ENCODE results near the gene UBE2I. TPM values are rescaled to one million over a fixed set of nuclear protein-coding genes. Genes with fewer than 3 reads are reported as not detected.
"Not testable (repeated sequence)": the region's sequence is repeated elsewhere in the genome, so short reads cannot be mapped to it uniquely, and the experiment has no call there.

UBE2I gene
- total RNA-seq, 1 experiment from 2014 or later = 71.3 TPM

GRCh38 chr16:1291576-1291974 lies 17.9 kb upstream of the UBE2I start:
- POLR2A ChIA-PET (ENCODE audit: unreplicated experiment) = no interaction called here
- Histone ChIP-seq H3K9ac (ENCODE audit: low read length) (no peak overlapping the region), H4K20me1 (ENCODE audit: low read length) (no peaks in the 10 kb centered on the region), H3K9me2 (replicated peaks; ENCODE audit: low read length) (no peaks in the 10 kb centered on the region), H3K36me3 (ENCODE audit: low read depth, low read length) (no peaks in the 10 kb centered on the region), H3K9me3 (ENCODE audit: low read length) (no peaks in the 10 kb centered on the region), H3K4me2 (ENCODE audit: low read length) (no peak overlapping the region), H3F3A (ENCODE audit: low read length, unreplicated experiment) (no peaks in the 10 kb centered on the region), H3K27ac (ENCODE audit: low read length) (no peak overlapping the region), H3K27me3 (ENCODE audit: low read length) (no peaks in the 10 kb centered on the region), H3K4me3 (ENCODE audit: low read length) (no peak overlapping the region), H3K79me2 (ENCODE audit: low read length) (no peaks in the 10 kb centered on the region), H2AFZ (ENCODE audit: low read length) (no peak overlapping the region), H3K4me1 (ENCODE audit: insufficient read depth, low read length) (peaks cover under 1% of the 10 kb centered on the region; the same call in 1 of the 2 replicates)
- CTCF ChIA-PET = no interaction called here
- intact Hi-C loops (cut with micrococcal nuclease) = no loop called here
- ATAC-seq (no peak), DNase-seq (no peak)
- TF ChIP-seq EZH2phosphoT487 (IDR thresholded peaks at IDR 0.05; ENCODE audit: borderline replicate concordance, low read length) (no peak), EZH2 (IDR thresholded peaks at IDR 0.05; ENCODE audit: low read length, unreplicated experiment) (no peak)
- TF ChIP-seq, protein P1, sequence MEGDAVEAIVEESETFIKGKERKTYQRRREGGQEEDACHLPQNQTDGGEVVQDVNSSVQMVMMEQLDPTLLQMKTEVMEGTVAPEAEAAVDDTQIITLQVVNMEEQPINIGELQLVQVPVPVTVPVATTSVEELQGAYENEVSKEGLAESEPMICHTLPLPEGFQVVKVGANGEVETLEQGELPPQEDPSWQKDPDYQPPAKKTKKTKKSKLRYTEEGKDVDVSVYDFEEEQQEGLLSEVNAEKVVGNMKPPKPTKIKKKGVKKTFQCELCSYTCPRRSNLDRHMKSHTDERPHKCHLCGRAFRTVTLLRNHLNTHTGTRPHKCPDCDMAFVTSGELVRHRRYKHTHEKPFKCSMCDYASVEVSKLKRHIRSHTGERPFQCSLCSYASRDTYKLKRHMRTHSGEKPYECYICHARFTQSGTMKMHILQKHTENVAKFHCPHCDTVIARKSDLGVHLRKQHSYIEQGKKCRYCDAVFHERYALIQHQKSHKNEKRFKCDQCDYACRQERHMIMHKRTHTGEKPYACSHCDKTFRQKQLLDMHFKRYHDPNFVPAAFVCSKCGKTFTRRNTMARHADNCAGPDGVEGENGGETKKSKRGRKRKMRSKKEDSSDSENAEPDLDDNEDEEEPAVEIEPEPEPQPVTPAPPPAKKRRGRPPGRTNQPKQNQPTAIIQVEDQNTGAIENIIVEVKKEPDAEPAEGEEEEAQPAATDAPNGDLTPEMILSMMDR (conservative IDR thresholded peaks at IDR 0.05; ENCODE audit: low read depth, low read length) = no peak
- BruUV-seq (replicated peaks) = no TSS peak

GRCh38 chr16:1292208-1292607 lies 17.2 kb upstream of the UBE2I start:
- H3K9me2 ChIP-seq (replicated peaks; ENCODE audit: low read length); H3K79me2 ChIP-seq (ENCODE audit: low read length); H3K4me1 ChIP-seq (ENCODE audit: insufficient read depth, low read length); H2AFZ ChIP-seq (ENCODE audit: low read length); POLR2A ChIA-PET (ENCODE audit: unreplicated experiment); H3K4me3 ChIP-seq (ENCODE audit: low read length); H3K4me2 ChIP-seq (ENCODE audit: low read length); BruUV-seq (replicated peaks); H3F3A ChIP-seq (ENCODE audit: low read length, unreplicated experiment); intact Hi-C loops (cut with micrococcal nuclease); H3K27me3 ChIP-seq (ENCODE audit: low read length); CTCF ChIA-PET; H3K9ac ChIP-seq (ENCODE audit: low read length); H3K9me3 ChIP-seq (ENCODE audit: low read length); ATAC-seq; H4K20me1 ChIP-seq (ENCODE audit: low read length); H3K27ac ChIP-seq (ENCODE audit: low read length); H3K36me3 ChIP-seq (ENCODE audit: low read depth, low read length); DNase-seq: not testable (repeated sequence)

GRCh38 chr16:1292808-1293207 lies 16.6 kb upstream of the UBE2I start:
- H3K27ac ChIP-seq (ENCODE audit: low read length); DNase-seq; H3K9ac ChIP-seq (ENCODE audit: low read length); H2AFZ ChIP-seq (ENCODE audit: low read length); CTCF ChIA-PET; POLR2A ChIA-PET (ENCODE audit: unreplicated experiment); H4K20me1 ChIP-seq (ENCODE audit: low read length); intact Hi-C loops (cut with micrococcal nuclease); BruUV-seq (replicated peaks); ATAC-seq; H3K27me3 ChIP-seq (ENCODE audit: low read length); H3K9me3 ChIP-seq (ENCODE audit: low read length); H3K4me2 ChIP-seq (ENCODE audit: low read length); H3F3A ChIP-seq (ENCODE audit: low read length, unreplicated experiment); H3K79me2 ChIP-seq (ENCODE audit: low read length); H3K36me3 ChIP-seq (ENCODE audit: low read depth, low read length); H3K4me3 ChIP-seq (ENCODE audit: low read length); H3K9me2 ChIP-seq (replicated peaks; ENCODE audit: low read length): not testable (repeated sequence)
- H3K4me1 ChIP-seq (ENCODE audit: insufficient read depth, low read length) = peaks cover 11% of the 10 kb centered on the region

DNA sequence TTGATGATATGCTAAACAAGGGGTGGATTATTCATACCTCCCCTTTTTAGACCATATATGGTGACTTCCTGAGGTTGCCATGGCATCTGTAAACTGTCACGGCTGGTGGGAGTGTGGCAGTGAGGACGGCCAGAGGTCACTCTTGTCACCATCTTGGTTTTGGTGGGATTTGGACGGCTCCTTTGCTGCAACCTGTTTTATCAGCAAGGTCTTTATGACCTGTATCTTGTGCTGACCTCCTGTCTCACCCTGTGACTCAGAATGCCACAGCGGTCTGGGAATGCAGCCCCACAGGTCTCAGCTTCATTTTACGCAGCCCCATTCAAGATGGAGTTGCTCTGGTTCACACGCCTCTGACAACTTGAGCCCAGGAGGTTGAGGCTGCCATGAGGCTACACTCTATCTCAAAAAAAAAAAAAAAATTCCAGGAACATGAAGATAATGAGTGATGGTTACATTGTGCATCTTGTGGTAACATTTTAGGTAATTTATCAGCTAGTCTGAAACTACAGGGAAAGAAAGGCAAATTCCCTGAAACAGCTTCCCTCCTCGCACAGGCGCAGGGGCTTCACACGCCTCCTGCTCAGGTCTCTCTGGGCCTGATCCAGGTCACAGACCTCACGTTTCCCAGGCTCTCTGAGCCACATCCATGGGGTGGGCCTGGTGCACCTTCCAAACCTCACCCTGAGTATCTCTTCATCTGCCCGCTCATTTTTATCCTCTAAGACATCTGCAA lies 15.3 kb upstream of the UBE2I start:
- H3K79me2 ChIP-seq (ENCODE audit: low read length) = no peaks in the 10 kb centered on the region
- no peak overlapping the region for H3K4me2 ChIP-seq (ENCODE audit: low read length)
- ChIA-PET CTCF (no interaction called here), POLR2A (ENCODE audit: unreplicated experiment) (no interaction called here)
- intact Hi-C loops (cut with micrococcal nuclease) = no loop called here
- no peak overlapping the region for H2AFZ ChIP-seq (ENCODE audit: low read length)
- BruUV-seq (replicated peaks) = no TSS peak
- no peak for ATAC-seq
- H3K27ac ChIP-seq (ENCODE audit: low read length) = no peak overlapping the region
- H4K20me1 ChIP-seq (ENCODE audit: low read length) = no peaks in the 10 kb centered on the region
- TF ChIP-seq, protein P1 (conservative IDR thresholded peaks at IDR 0.05; ENCODE audit: low read depth, low read length) = no peak
- TF ChIP-seq EZH2phosphoT487 (IDR thresholded peaks at IDR 0.05; ENCODE audit: borderline replicate concordance, low read length) (no peak), EZH2 (IDR thresholded peaks at IDR 0.05; ENCODE audit: low read length, unreplicated experiment) (no peak)
- H3F3A ChIP-seq (ENCODE audit: low read length, unreplicated experiment) = no peaks in the 10 kb centered on the region
- no peak overlapping the region for H3K9ac ChIP-seq (ENCODE audit: low read length)
- peaks cover 11% of the 10 kb centered on the region for H3K4me1 ChIP-seq (ENCODE audit: insufficient read depth, low read length)
- no peaks in the 10 kb centered on the region for H3K9me2 ChIP-seq (replicated peaks; ENCODE audit: low read length)
- no peaks in the 10 kb centered on the region for H3K27me3 ChIP-seq (ENCODE audit: low read length)
- H3K36me3 ChIP-seq (ENCODE audit: low read depth, low read length) = no peaks in the 10 kb centered on the region
- no peaks in the 10 kb centered on the region for H3K9me3 ChIP-seq (ENCODE audit: low read length)
- H3K4me3 ChIP-seq (ENCODE audit: low read length) = no peak overlapping the region
- DNase-seq = no peak

All from PC-3 (cell line).